SIG-M5 treated with dmso at 0.1 percent for 504 hours (cell line): ENCODE measurements around the gene CCNJ.

Experiments used
- DNase-seq: peaks from one replicate; lab custom pipeline; 2025; ENCODE audit not compliant: unreplicated experiment; lab: John Stamatoyannopoulos, UW

CCNJ gene

GRCh38 chr10:96056787-96057186 is 13.4 kb downstream of the CCNJ start:
- DNase-seq = no peak

GRCh38 chr10:96061232-96061631 is 17.8 kb downstream of the CCNJ start:
- DNase-seq = no peak

GRCh38 chr10:96072674-96073073 is 29.3 kb downstream of the CCNJ start:
- DNase-seq = no peak

GRCh38 chr10:96073722-96074121 is 30.3 kb downstream of the CCNJ start:
- DNase-seq = peak; percentile 53

GRCh38 chr10:96074776-96075175 is 31.4 kb downstream of the CCNJ start:
- no peak for DNase-seq

GRCh38 chr10:96075977-96076376 is 32.6 kb downstream of the CCNJ start:
- DNase-seq = no peak

GRCh38 chr10:96077156-96077555 is 33.8 kb downstream of the CCNJ start:
- DNase-seq = no peak

GRCh38 chr10:96082153-96082552 is 38.8 kb downstream of the CCNJ start:
- DNase-seq = no peak

- no peak for DNase-seq
Observed at GRCh38 chr10:96082748-96083147, 39.4 kb downstream of the CCNJ start.

- no peak for DNase-seq
Observed at GRCh38 chr10:96089116-96089515, 45.7 kb downstream of the CCNJ start.

GRCh38 chr10:96089670-96090462 is 46.5 kb downstream of the CCNJ start:
- peak; percentile 83 for DNase-seq

- DNase-seq = no peak
Observed at GRCh38 chr10:96090463-96090800, 47.0 kb downstream of the CCNJ start.

- no peak for DNase-seq
Observed at GRCh38 chr10:96092999-96093767, 49.8 kb downstream of the CCNJ start.

- no peak for DNase-seq
Observed at GRCh38 chr10:96093948-96094347, 50.6 kb downstream of the CCNJ start.

- no peak for DNase-seq
Observed at GRCh38 chr10:96096958-96097357, 53.6 kb downstream of the CCNJ start.

GRCh38 chr10:96097865-96098264 is 54.5 kb downstream of the CCNJ start:
- no peak for DNase-seq

GRCh38 chr10:96107623-96108038 is 64.2 kb downstream of the CCNJ start:
- no peak for DNase-seq
